Spleen (tissue), 11 donors: ENCODE measurements around the gene SLC9C2. TPM values are rescaled to one million over a fixed set of nuclear protein-coding genes. Genes with fewer than 3 reads are reported as not detected.

Experiments used
- DNase-seq: peaks from one replicate; pipeline ENCODE4 v3.0.0-alpha.2; 2020
- H3K27ac ChIP-seq, 8 donors: fragments of 200-600 bp; sonication (generic) in 7 of 8; 1 replicate in 4 of 8; 2 replicates in 4 of 8; pipeline versions ENCODE4 v1.5.0 to v1.8.0; 2016 to 2021; ENCODE audit warnings: inconsistent platforms in 4 of 8, mild to moderate bottlenecking in 4 of 8, moderate library complexity in 1 of 8
- H3K27me3 ChIP-seq, 7 donors: fragments of 200-600 bp; sonication (generic) in 6 of 7; replicated peaks in 1 of 7; 1 replicate in 4 of 7; 2 replicates in 3 of 7; pipeline versions ENCODE4 v1.5.0 to v1.8.0; 2016 to 2021; ENCODE audit warnings: inconsistent platforms in 3 of 7, mild to moderate bottlenecking in 1 of 7
- H3K36me3 ChIP-seq, 6 donors: fragments of 200-600 bp; sonication (generic) in 5 of 6; 1 replicate in 4 of 6; 2 replicates in 2 of 6; pipeline versions ENCODE4 v1.5.0 to v1.8.0; 2016 to 2021; ENCODE audit warnings: inconsistent platforms in 2 of 6
- H3K4me1 ChIP-seq, 6 donors: fragments of 200-600 bp; sonication (generic) in 5 of 6; 1 replicate in 3 of 6; 2 replicates in 3 of 6; pipeline versions ENCODE4 v1.5.0 to v1.8.0; 2016 to 2021; ENCODE audit warnings: inconsistent platforms in 3 of 6
- H3K4me3 ChIP-seq, 8 donors: fragments of 200-600 bp; sonication (generic) in 7 of 8; 1 replicate in 4 of 8; 2 replicates in 4 of 8; pipeline versions ENCODE4 v1.5.0 to v1.8.0; 2016 to 2021; ENCODE audit warnings: inconsistent platforms in 4 of 8, mild to moderate bottlenecking in 4 of 8, moderate library complexity in 2 of 8
- H3K9me3 ChIP-seq, 8 donors: fragments of 200-600 bp; sonication (generic) in 7 of 8; 1 replicate in 4 of 8; 2 replicates in 4 of 8; pipeline versions ENCODE4 v1.5.0 to v1.8.0; 2016 to 2021; ENCODE audit warnings: inconsistent platforms in 4 of 8
- POLR2A ChIP-seq, 3 donors: fragments of 450-650 bp; IDR thresholded peaks; one replicate each; pipeline ENCODE4 v1.5.1; 2017; ENCODE audit warnings: antibody characterized with exemption in 3 of 3, mild to moderate bottlenecking in 1 of 3
- POLR2AphosphoS5 ChIP-seq, 3 donors: sonication (generic); formaldehyde crosslinking; IDR thresholded peaks; one replicate each; pipeline ENCODE4 v1.5.1; 2017; ENCODE audit warnings: antibody characterized with exemption in 3 of 3
- WGBS, 5 donors: extraction: QIAGEN DNeasy Blood & Tissue Kit in 3 of 5; methylation state at CpG; one replicate each; pipeline versions ENCODE4 v1.1.5 to v1.1.7; 2013 to 2018; 5-methylcytosine and 5-hydroxymethylcytosine counted together
- intact Hi-C: fragments of 100-400 bp; cut with DNase I; formaldehyde crosslinking; loops from one replicate; pipeline ENCODE4 v1.15.0; 2023; ENCODE audit warnings: low total_unique reads
- polyA plus RNA-seq, 3 donors: library from polyadenylated mRNA; stranded (reverse); fragments of 200-250 nt; gene quantifications; one replicate each; pipeline ENCODE4 v1.2.1, GENCODE V29; 2013
- total RNA-seq, 7 donors: library from RNA; depleted of rRNA in 3 of 7; stranded (reverse); fragments of >200 nt in 3 of 7; fragmentation: NEBNext Ultra II Directional in 4 of 7; extraction: Animal tissue kit (Norgen Biotek cat#: 25700) in 4 of 7; gene quantifications; one replicate each; pipeline versions ENCODE4 v1.1.0 to v1.2.1, GENCODE V29; 2016 to 2021
- TF ChIP-seq, protein P1 (sequence below), 11 experiments: fragments of 200-600 bp in 7 of 11; fragments of 450-650 bp in 4 of 11; sonication (generic) in 4 of 11; IDR thresholded peaks in 8 of 11; conservative IDR thresholded peaks in 3 of 11; 1 replicate in 7 of 11; 2 replicates in 4 of 11; pipeline versions ENCODE4 v1.4.0 to v1.8.0; 2016 to 2021; ENCODE audit warnings: antibody characterized with exemption in 11 of 11, inconsistent platforms in 4 of 11, mild to moderate bottlenecking in 1 of 11
- donor health status: healthy with polysubstance abuse.
- donor health status: DM: no; HTN: no; CAD: no; lungs with moderate emphysema.
- donor health status: DM: no; HTN: no; CAD: no.
- donor health status: Bipolar disorder and iron deficiency.
- donor health status: healthy.
- donor health status: DM: no; HTN: no; CAD: no.
- donor health status: DM: yes; HTN: yes; CAD: no.

SLC9C2 gene
- total and polyA plus RNA-seq, 10 donors = 0.03 to 2.0 (median 0.82) TPM; not detected in 1

DNA sequence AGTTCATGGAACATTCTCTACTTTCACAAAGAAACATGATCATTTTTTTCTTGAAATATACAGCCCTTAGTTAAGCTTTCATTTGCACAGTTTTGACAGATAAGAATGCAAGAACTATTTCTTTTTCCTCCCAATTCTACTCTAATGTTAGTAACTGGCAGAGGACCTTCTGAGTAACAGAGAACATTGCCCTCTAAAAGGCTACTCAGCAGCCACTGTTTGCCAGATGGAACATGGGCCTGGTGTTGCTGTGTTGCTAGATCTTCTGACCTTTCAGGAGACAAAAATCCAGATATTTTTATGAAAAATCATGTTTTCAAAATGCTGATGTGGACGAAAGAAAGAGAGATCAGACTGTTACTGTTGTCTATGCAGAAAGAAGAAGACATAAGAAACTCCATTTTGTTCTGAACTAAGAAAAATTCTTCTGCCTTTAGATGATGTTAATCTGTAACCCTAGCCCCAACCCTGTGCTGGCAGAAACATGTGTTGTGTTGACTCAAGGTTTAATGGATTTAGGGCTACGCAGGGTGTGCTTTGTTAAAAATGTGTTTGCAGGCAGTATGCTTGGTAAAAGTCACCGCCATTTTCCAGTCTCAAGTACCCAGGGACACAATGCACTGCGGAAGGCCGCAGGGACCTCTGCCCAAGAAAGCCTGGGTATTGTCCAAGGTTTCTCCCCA is 128.6 kb downstream of the SLC9C2 start:
- peak overlapping the region in 3 of 8 donors; percentile 10 to 38 (median 32) for H3K27ac ChIP-seq
- H3K4me1 ChIP-seq = peaks cover 24 to 53% (median 45%) of the 10 kb centered on the region in 6 donors
- H3K9me3 ChIP-seq = peaks cover 0 to 27% (median 25%) of the 10 kb centered on the region in 8 donors
- peaks cover 0 to 33% (median 0%) of the 10 kb centered on the region in 6 donors for H3K36me3 ChIP-seq
- TF ChIP-seq, protein P1, sequence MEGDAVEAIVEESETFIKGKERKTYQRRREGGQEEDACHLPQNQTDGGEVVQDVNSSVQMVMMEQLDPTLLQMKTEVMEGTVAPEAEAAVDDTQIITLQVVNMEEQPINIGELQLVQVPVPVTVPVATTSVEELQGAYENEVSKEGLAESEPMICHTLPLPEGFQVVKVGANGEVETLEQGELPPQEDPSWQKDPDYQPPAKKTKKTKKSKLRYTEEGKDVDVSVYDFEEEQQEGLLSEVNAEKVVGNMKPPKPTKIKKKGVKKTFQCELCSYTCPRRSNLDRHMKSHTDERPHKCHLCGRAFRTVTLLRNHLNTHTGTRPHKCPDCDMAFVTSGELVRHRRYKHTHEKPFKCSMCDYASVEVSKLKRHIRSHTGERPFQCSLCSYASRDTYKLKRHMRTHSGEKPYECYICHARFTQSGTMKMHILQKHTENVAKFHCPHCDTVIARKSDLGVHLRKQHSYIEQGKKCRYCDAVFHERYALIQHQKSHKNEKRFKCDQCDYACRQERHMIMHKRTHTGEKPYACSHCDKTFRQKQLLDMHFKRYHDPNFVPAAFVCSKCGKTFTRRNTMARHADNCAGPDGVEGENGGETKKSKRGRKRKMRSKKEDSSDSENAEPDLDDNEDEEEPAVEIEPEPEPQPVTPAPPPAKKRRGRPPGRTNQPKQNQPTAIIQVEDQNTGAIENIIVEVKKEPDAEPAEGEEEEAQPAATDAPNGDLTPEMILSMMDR (IDR thresholded peaks at IDR 0.05 in 8 of 11, conservative IDR thresholded peaks at IDR 0.05 in 3 of 11) = no peak
- TF ChIP-seq POLR2A (IDR thresholded peaks at IDR 0.05) = no peak
- TF ChIP-seq POLR2AphosphoS5 (IDR thresholded peaks at IDR 0.05) = no peak
- no peak for DNase-seq
- intact Hi-C loops = loop anchor here (5.0 kb wide), 1 partner anchor 42 kb away; no protein-coding TSS in a partner anchor
- H3K27me3 ChIP-seq = no peaks in the 10 kb centered on the region
- 83 to 98% (median 93%) methylated on average over 3 to 5 of the region's 5 CpGs for WGBS, 5 donors
- no peak overlapping the region for H3K4me3 ChIP-seq

GRCh38 chr1:173473599-173474011 is 129.3 kb downstream of the SLC9C2 start:
- intact Hi-C loops = loop anchor here (5.0 kb wide), 1 partner anchor 41 kb away; no protein-coding TSS in a partner anchor
- H3K4me3 ChIP-seq = no peak overlapping the region
- TF ChIP-seq POLR2AphosphoS5 (IDR thresholded peaks at IDR 0.05) (no peak), POLR2A (IDR thresholded peaks at IDR 0.05) (no peak)
- TF ChIP-seq, protein P1 (IDR thresholded peaks at IDR 0.05 in 8 of 11, conservative IDR thresholded peaks at IDR 0.05 in 3 of 11) = no peak
- H3K27ac ChIP-seq = peak overlapping the region in 3 of 8 donors; percentile 10 to 38 (median 32)
- peaks cover 18 to 46% (median 39%) of the 10 kb centered on the region in 6 donors for H3K4me1 ChIP-seq
- WGBS, 5 donors = 70 to 82% (median 74%) methylated on average over 2 of the region's 2 CpGs
- H3K36me3 ChIP-seq = peaks cover 0 to 35% (median 0%) of the 10 kb centered on the region in 6 donors
- no peak for DNase-seq
- peaks cover 0 to 32% (median 31%) of the 10 kb centered on the region in 8 donors for H3K9me3 ChIP-seq
- no peaks in the 10 kb centered on the region for H3K27me3 ChIP-seq

DNA sequence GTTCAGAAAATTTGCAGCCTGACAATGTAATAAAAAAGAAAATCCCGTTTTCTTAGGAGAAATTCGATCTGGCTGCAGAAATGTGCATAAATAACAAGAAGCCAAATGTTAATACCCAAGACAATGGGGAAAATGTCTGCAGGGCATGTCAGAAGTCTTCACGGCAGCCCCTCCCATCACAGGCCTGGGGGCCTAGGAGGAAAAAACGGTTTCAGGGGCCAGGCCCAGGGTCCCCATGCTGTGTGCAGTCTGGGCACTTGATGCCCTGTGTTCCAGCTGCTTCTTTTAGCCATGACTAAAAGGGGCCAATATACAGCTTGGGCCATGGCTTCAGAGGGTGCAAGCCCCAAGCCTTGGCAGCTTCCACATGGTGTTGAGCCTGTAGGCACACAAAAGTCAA is 132.3 kb downstream of the SLC9C2 start:
- intact Hi-C loops = loop anchor here (5.0 kb wide), 1 partner anchor 38 kb away; no protein-coding TSS in a partner anchor
- DNase-seq = no peak
- Histone ChIP-seq H3K4me1 (peaks cover 8 to 27% (median 20%) of the 10 kb centered on the region in 6 donors), H3K9me3 (peaks cover 0 to 56% (median 45%) of the 10 kb centered on the region in 8 donors), H3K27ac (no peak overlapping the region), H3K4me3 (no peak overlapping the region), H3K27me3 (no peaks in the 10 kb centered on the region), H3K36me3 (peaks cover 0 to 44% (median 0%) of the 10 kb centered on the region in 6 donors)
- 90 to 98% (median 95%) methylated on average over 4 of the region's 4 CpGs for WGBS, 5 donors
- TF ChIP-seq POLR2A (IDR thresholded peaks at IDR 0.05) = no peak
- TF ChIP-seq, protein P1 (IDR thresholded peaks at IDR 0.05 in 8 of 11, conservative IDR thresholded peaks at IDR 0.05 in 3 of 11) = no peak
- no peak for TF ChIP-seq POLR2AphosphoS5 (IDR thresholded peaks at IDR 0.05)

DNA sequence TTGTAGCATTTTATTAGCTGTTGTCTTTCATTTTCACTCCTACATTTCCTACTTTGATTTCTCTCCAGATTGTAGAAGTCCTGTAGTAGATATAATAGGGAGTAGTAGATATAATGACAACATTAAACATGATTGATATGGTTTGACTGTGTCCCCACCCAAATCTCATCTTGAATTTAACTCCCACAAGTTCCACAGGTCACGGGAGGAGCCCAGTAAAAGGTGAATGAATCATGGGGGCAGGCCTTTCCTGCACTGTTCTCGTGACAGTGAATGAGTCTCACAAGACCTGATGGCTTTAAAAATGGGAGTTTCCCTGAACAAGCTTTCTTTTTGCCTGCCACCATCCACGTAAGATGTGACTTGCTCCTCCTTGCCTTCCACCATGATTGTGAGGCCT is 133.2 kb downstream of the SLC9C2 start:
- H3K27ac ChIP-seq = no peak overlapping the region
- peaks cover 0 to 18% (median 11%) of the 10 kb centered on the region in 6 donors for H3K4me1 ChIP-seq
- intact Hi-C loops = loop anchor here (5.0 kb wide), 1 partner anchor 37 kb away; no protein-coding TSS in a partner anchor
- no peak for DNase-seq
- TF ChIP-seq POLR2AphosphoS5 (IDR thresholded peaks at IDR 0.05) = no peak
- TF ChIP-seq, protein P1 (IDR thresholded peaks at IDR 0.05 in 8 of 11, conservative IDR thresholded peaks at IDR 0.05 in 3 of 11) = no peak
- no peak for TF ChIP-seq POLR2A (IDR thresholded peaks at IDR 0.05)
- peaks cover 0 to 44% (median 0%) of the 10 kb centered on the region in 6 donors for H3K36me3 ChIP-seq
- H3K9me3 ChIP-seq = peaks cover 0 to 61% (median 47%) of the 10 kb centered on the region in 8 donors
- no peak overlapping the region for H3K4me3 ChIP-seq
- H3K27me3 ChIP-seq = no peaks in the 10 kb centered on the region
- 87 to 100% (median 93%) methylated on average over 3 of the region's 3 CpGs for WGBS, 5 donors
